Astrocyte of the spinal cord (primary cell): ENCODE data around the gene CXCL6.

Source experiments
- DNase-seq: peaks from one replicate; pipeline ENCODE4 v3.0.0; 2011; ENCODE audit warnings: low read depth, low spot score
- H3K4me3 ChIP-seq: 2 replicates; pipeline ENCODE4 v1.5.1; 2011; ENCODE audit warnings: low read depth, mild to moderate bottlenecking, low read length, moderate library complexity
- CTCF ChIP-seq: IDR thresholded peaks from 2 replicates; pipeline ENCODE4 v1.5.1; 2012; ENCODE audit warnings: low read depth, mild to moderate bottlenecking, low read length, inconsistent platforms
- in situ Hi-C: cut with HindIII; loops from 2 replicates; pipeline ENCODE4 v1.10.0; 2017; ENCODE audit warnings: low sequenced_read_pairs

The CXCL6 gene

GRCh38 chr4:73872316-73873108 lies 36.0 kb downstream of the CXCL6 start:
- H3K4me3 ChIP-seq, result no peak overlapping the region
- DNase-seq, result peak; percentile 25
- in situ Hi-C loops, result no loop called here
- TF ChIP-seq CTCF, result no peak

- no peak overlapping the region for H3K4me3 ChIP-seq
- in situ Hi-C loops, result no loop called here
- TF ChIP-seq CTCF, result no peak
- DNase-seq, result no peak
Observed at GRCh38 chr4:73874386-73874785, 37.9 kb downstream of the CXCL6 start.

GRCh38 chr4:73875401-73875800 lies 38.9 kb downstream of the CXCL6 start:
- in situ Hi-C loops, result no loop called here
- TF ChIP-seq CTCF, result no peak
- peak; percentile 36 for DNase-seq
- no peak overlapping the region for H3K4me3 ChIP-seq

GRCh38 chr4:73883306-73883705 lies 46.8 kb downstream of the CXCL6 start:
- DNase-seq, result peak; percentile 89
- no peak overlapping the region for H3K4me3 ChIP-seq
- in situ Hi-C loops, result no loop called here
- no peak for TF ChIP-seq CTCF

- H3K4me3 ChIP-seq, result no peak overlapping the region
- TF ChIP-seq CTCF, result no peak
- DNase-seq, result peak; percentile 66
- in situ Hi-C loops, result no loop called here
Observed at GRCh38 chr4:73885574-73886267, 49.2 kb downstream of the CXCL6 start.
